Transverse colon (tissue), 4 donors: ENCODE results near the gene JAK2.

Experiments used
- CTCF ChIP-seq, 5 experiments: fragments of 200-600 bp in 3 of 5; fragments of 450-650 bp in 2 of 5; sonication (generic) in 3 of 5; IDR thresholded peaks; 1 replicate in 2 of 5; 2 replicates in 3 of 5; pipeline ENCODE4 v1.5.1; 2016 to 2017; ENCODE audit warnings: antibody characterized with exemption in 5 of 5, inconsistent platforms in 3 of 5, mild to moderate bottlenecking in 2 of 5, moderate library complexity in 1 of 5
- EP300 ChIP-seq: sonication (generic); formaldehyde crosslinking; IDR thresholded peaks from one replicate; pipeline ENCODE4 v1.6.1; 2017; ENCODE audit warnings: antibody characterized with exemption, low read depth
- POLR2A ChIP-seq: fragments of 450-650 bp; IDR thresholded peaks from one replicate; pipeline ENCODE4 v1.6.1; 2016; ENCODE audit warnings: antibody characterized with exemption, mild to moderate bottlenecking, moderate library complexity
- POLR2AphosphoS5 ChIP-seq, 3 donors: sonication (generic); formaldehyde crosslinking; IDR thresholded peaks; one replicate each; pipeline ENCODE4 v1.6.1; 2016; ENCODE audit warnings: antibody characterized with exemption in 3 of 3

DNA sequence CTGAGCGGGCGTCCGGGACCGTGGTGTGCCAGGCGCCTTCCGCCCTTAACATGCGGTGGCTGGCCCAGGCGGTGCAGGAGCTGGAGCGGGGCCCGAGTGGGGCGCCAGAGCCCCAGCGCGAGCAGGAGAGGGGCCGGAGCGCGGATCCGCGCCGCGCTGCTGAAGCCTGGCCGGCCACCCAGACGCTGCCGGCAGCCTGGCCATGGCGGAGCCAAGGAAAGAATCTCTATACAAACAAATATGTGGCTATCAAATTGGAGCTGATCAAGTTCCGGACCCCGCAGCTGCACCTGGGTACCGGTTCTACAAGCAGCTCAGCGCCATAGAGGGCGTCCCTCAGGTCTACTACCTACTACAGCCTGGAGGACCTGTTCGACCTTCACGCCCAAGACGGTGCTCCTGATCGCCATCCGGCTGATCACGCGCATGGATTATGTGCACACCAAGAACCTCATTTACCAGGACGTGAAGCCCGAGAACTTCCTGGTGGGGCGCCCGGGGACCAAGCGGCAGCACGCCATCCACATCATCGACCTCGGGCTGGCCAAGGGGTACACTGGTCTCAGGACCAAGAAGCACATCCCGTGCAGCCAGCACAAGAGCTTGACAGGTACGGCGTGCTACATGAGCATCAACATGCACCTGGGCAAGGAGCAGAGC, 55.8 kb downstream of the JAK2 start:
- TF ChIP-seq CTCF (IDR thresholded peaks at IDR 0.05) (no peak), POLR2A (no peak), EP300 (no peak), POLR2AphosphoS5 (IDR thresholded peaks at IDR 0.05) (no peak)
